IMR-90 (cell line): ENCODE measurements around the gene SCYL3. TPM values are rescaled to one million over a fixed set of nuclear protein-coding genes. Genes with fewer than 3 reads are reported as not detected.

Source experiments
- ATAC-seq: fragments of 200-7000 bp; cut with Tn5 transposase; 2 replicates; pipeline ENCODE4 v1.9.1; 2020; ENCODE audit warnings: low read depth, mild to moderate bottlenecking, moderate library complexity
- BruUV-seq: library from RNA; stranded (reverse); fragments of 400-500 nt; replicated peaks from 2 replicates; lab custom pipeline; 2021; lab: Mats Ljungman, UMichigan
- CTCF ChIA-PET: fragments of 300-600 bp; formaldehyde crosslinking; extraction: SDS; loops from one replicate; lab custom pipeline; 2021; ENCODE audit warnings: antibody characterized with exemption; lab: Yijun Ruan, JAX
- POLR2A ChIA-PET: fragments of 300-600 bp; sonication (Branson Sonifier 250); formaldehyde crosslinking; loops from one replicate; lab custom pipeline; 2022; ENCODE audit warnings: antibody characterized with exemption; ENCODE audit not compliant: unreplicated experiment; lab: Charles Lee
- DNase-seq: peaks from one replicate; pipeline ENCODE4 v3.0.0; 2013
- H2AFZ ChIP-seq: replicated peaks from 2 replicates; pipeline ENCODE3; 2013; ENCODE audit warnings: low read length, mild to moderate bottlenecking; ENCODE audit not compliant: poor library complexity
- H2AK5ac ChIP-seq: 2 replicates; pipeline ENCODE4 v1.6.1; 2013; ENCODE audit warnings: low read depth, low read length, inconsistent platforms
- H2AK9ac ChIP-seq: replicated peaks from 2 replicates; pipeline ENCODE3; 2013; ENCODE audit warnings: mild to moderate bottlenecking, low read depth, low read length, moderate library complexity; ENCODE audit not compliant: poor library complexity
- H2BK120ac ChIP-seq: 2 replicates; pipeline ENCODE4 v1.6.1; 2013; ENCODE audit warnings: low read depth, low read length, inconsistent platforms
- H2BK15ac ChIP-seq: 3 replicates; pipeline ENCODE4 v1.6.1; 2013; ENCODE audit warnings: low read depth, low read length, inconsistent platforms
- H2BK20ac ChIP-seq: 2 replicates; pipeline ENCODE4 v1.6.1; 2013; ENCODE audit warnings: low read depth, mild to moderate bottlenecking, inconsistent platforms, low read length, moderate library complexity
- H2BK5ac ChIP-seq: 2 replicates; pipeline ENCODE4 v1.6.1; 2013; ENCODE audit warnings: mild to moderate bottlenecking, low read depth, low read length, inconsistent platforms; ENCODE audit not compliant: poor library complexity, severe bottlenecking
- H3K14ac ChIP-seq: replicated peaks from 2 replicates; pipeline ENCODE4 v1.6.1; 2013; ENCODE audit warnings: low read depth, low read length, inconsistent platforms
- H3K18ac ChIP-seq: 2 replicates; pipeline ENCODE4 v1.6.1; 2013; ENCODE audit warnings: low read depth, low read length, control low read depth
- H3K23ac ChIP-seq: 2 replicates; pipeline ENCODE4 v1.6.1; 2013; ENCODE audit warnings: low read depth, low read length, inconsistent platforms
- H3K27ac ChIP-seq: 2 replicates; pipeline ENCODE4 v1.5.1; 2013; ENCODE audit warnings: mild to moderate bottlenecking, control low read depth, low read length; ENCODE audit not compliant: insufficient read depth
- H3K27me3 ChIP-seq: 2 replicates; pipeline ENCODE4 v1.6.1; 2013; ENCODE audit warnings: low read length; ENCODE audit not compliant: control insufficient read depth, insufficient read depth
- H3K36me3 ChIP-seq: 2 replicates; pipeline ENCODE4 v1.6.1; 2013; ENCODE audit warnings: low read length, mixed read lengths; ENCODE audit not compliant: control insufficient read depth, insufficient read depth
- H3K4ac ChIP-seq: 2 replicates; pipeline ENCODE4 v1.6.1; 2013; ENCODE audit warnings: low read depth, low read length, inconsistent platforms
- H3K4me1 ChIP-seq: 2 replicates; pipeline ENCODE4 v1.6.1; 2013; ENCODE audit warnings: low read length, mixed read lengths; ENCODE audit not compliant: control insufficient read depth, insufficient read depth
- H3K4me2 ChIP-seq: 2 replicates; pipeline ENCODE4 v1.6.1; 2013; ENCODE audit warnings: low read depth, mild to moderate bottlenecking, control low read depth, low read length, moderate library complexity
- H3K4me3 ChIP-seq: 2 replicates; pipeline ENCODE4 v1.5.1; 2013; ENCODE audit warnings: low read depth, mild to moderate bottlenecking, control low read depth, low read length, moderate library complexity; ENCODE audit not compliant: insufficient read depth
- H3K56ac ChIP-seq: 2 replicates; pipeline ENCODE4 v1.6.1; 2013; ENCODE audit warnings: low read length, inconsistent platforms; ENCODE audit not compliant: insufficient read depth; ENCODE audit errors: extremely low read depth
- H3K79me1 ChIP-seq, 2 experiments: 2 replicates each; pipeline ENCODE4 v1.6.1; 2013; ENCODE audit warnings: low read length in 2 of 2, inconsistent platforms in 1 of 2, low read depth in 1 of 2
- H3K9ac ChIP-seq: 2 replicates; pipeline ENCODE4 v1.6.1; 2013; ENCODE audit warnings: low read depth, low read length, control low read depth
- H3K9me1 ChIP-seq: 2 replicates; pipeline ENCODE4 v1.6.1; 2013; ENCODE audit warnings: low read length, inconsistent platforms; ENCODE audit not compliant: insufficient read depth
- H3K9me3 ChIP-seq: 2 replicates; pipeline ENCODE4 v1.6.1; 2013; ENCODE audit warnings: low read length; ENCODE audit not compliant: control insufficient read depth, insufficient read depth
- H4K20me1 ChIP-seq: 2 replicates; pipeline ENCODE4 v1.6.1; 2013; ENCODE audit warnings: low read length, inconsistent platforms; ENCODE audit not compliant: insufficient read depth
- H4K5ac ChIP-seq: 2 replicates; pipeline ENCODE4 v1.6.1; 2013; ENCODE audit warnings: mild to moderate bottlenecking, low read depth, low read length, control low read depth
- H4K8ac ChIP-seq, 2 experiments: 2 replicates each; pipeline ENCODE4 v1.6.1; 2013; ENCODE audit warnings: low read depth in 2 of 2, low read length in 2 of 2, control low read depth in 1 of 2, inconsistent platforms in 1 of 2
- H4K91ac ChIP-seq: 2 replicates; pipeline ENCODE4 v1.6.1; 2013; ENCODE audit warnings: low read depth, low read length, inconsistent platforms; ENCODE audit not compliant: insufficient read depth
- SMC3 ChIP-seq: fragments of 150-350 bp; IDR thresholded peaks from 2 replicates; pipeline ENCODE4 v1.6.1; 2016; ENCODE audit warnings: low read depth, mild to moderate bottlenecking, antibody characterized with exemption, low read length, moderate library complexity
- dilution Hi-C: fragments of 300-500 bp; cut with HindIII; formaldehyde crosslinking; loops from one replicate; pipeline ENCODE4 v1.14.3; 2018; ENCODE audit warnings: low sequenced_read_pairs; ENCODE audit not compliant: unreplicated experiment
- in situ Hi-C: fragments of 300-500 bp; cut with MboI; formaldehyde crosslinking; loops from 3 replicates; pipeline ENCODE4 v1.14.3; 2019; ENCODE audit warnings: low sequenced_read_pairs, inconsistent platforms, mixed read lengths
- intact Hi-C: fragments of 100-400 bp; cut with micrococcal nuclease; formaldehyde crosslinking; loops from 2 replicates; pipeline ENCODE4 v1.10.0; 2022
- polyA plus RNA-seq, 3 experiments: library from polyadenylated mRNA; depleted of rRNA; stranded (reverse); fragments of >200 nt; gene quantifications; 2 replicates each; pipeline ENCODE4 v1.2.3, GENCODE V29; 2012; ENCODE audit warnings: low replicate concordance in 1 of 3
- total RNA-seq: library from RNA; depleted of rRNA; stranded (reverse); fragments of >200 nt; gene quantifications from 2 replicates; pipeline ENCODE4 v1.2.3, GENCODE V29; 2012

SCYL3 gene
- total and polyA plus RNA-seq, 2 of the 4 experiments (the other 2 are of a cell fraction): 3.9 to 8.4 TPM

- Histone ChIP-seq H3K4me3 (no peak overlapping the region), H3K4ac (no peak overlapping the region), H3K56ac (no peak overlapping the region), H3K18ac (no peak overlapping the region), H3K36me3 (no peaks in the 10 kb centered on the region), H2BK15ac (no peak overlapping the region), H2BK120ac (no peak overlapping the region), H4K91ac (no peak overlapping the region), H2AK5ac (no peak overlapping the region), H3K79me1 (no peaks in the 10 kb centered on the region), H2AFZ (no peak overlapping the region), H3K23ac (no peak overlapping the region), H3K4me1 (no peaks in the 10 kb centered on the region), H4K20me1 (no peaks in the 10 kb centered on the region), H2BK20ac (no peak overlapping the region), H4K8ac (no peak overlapping the region), H3K14ac (no peak overlapping the region), H3K9me3 (no peaks in the 10 kb centered on the region), H3K27ac (no peak overlapping the region), H3K27me3 (peaks cover 5% of the 10 kb centered on the region), H2AK9ac (no peak overlapping the region), H3K9me1 (no peaks in the 10 kb centered on the region), H2BK5ac (no peak overlapping the region), H4K5ac (no peak overlapping the region), H3K4me2 (no peak overlapping the region), H3K9ac (no peak overlapping the region)
- ATAC-seq (no peak), DNase-seq (no peak)
- TF ChIP-seq SMC3: no peak
- BruUV-seq: no TSS peak
- dilution Hi-C loops (no loop called here), in situ Hi-C loops (no loop called here), intact Hi-C loops (no loop called here)
- ChIA-PET CTCF (no interaction called here), POLR2A (no interaction called here)
Measured at GRCh38 chr1:169901115-169901514, 7.4 kb upstream of the SCYL3 start.
